Activated CD4-positive, CD25-positive, alpha-beta regulatory T cell treated with anti-CD3 and anti-CD28 coated beads, Interleukin-2, amount 50 U/mL, for 24 hours (primary cell): ENCODE measurements around the gene UNC79.

Experiments used
- ATAC-seq, 2 donors: fragments of 150-1000 bp; cut with Tn5 transposase; one replicate each; pipeline ENCODE4 v1.10.0; 2021; ENCODE audit warnings: mild to moderate bottlenecking in 1 of 2, moderate library complexity in 1 of 2

The UNC79 gene

DNA sequence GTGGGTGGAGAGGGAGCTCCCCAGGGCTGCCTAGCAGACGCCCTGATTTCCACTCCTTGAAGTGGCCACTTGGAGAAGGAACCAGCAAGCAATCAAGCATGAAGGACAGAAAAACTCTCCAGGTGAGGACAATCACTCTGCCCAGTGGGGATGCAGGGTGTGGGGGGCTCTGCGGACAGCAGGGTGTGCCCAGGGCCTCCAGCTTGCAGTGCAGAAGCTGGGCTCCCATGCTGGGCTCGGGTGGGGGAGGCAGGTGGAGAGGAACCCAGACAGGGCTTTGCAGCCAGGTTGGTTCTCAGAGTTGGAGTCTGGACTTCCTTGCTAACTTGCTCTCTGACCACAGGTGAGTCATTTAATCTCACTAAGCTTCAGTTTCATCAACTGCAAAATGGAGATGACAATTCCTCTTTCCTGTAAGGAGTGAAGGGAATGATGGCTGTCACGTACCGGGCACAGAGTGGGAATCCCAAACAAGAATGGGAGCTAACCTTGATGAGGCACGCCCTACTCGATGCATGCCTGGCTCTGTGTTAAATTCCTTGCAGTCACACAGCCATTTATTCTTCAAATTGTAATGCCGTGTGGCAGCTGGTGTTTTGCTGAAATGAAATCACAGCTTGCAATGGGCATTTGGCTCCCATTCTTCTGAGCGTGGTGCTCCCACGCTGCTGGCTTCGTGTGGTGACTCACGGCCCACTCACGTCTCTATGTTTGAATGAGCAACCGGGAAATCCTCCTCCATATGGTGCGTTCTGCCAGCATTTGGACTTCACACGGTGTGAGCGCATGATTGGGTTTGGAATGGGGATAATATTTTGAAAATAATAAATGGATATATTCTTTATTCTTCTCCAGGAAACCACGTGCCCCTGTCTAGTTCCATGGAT is 282.3 kb downstream of the UNC79 start:
- ATAC-seq: no peak

DNA sequence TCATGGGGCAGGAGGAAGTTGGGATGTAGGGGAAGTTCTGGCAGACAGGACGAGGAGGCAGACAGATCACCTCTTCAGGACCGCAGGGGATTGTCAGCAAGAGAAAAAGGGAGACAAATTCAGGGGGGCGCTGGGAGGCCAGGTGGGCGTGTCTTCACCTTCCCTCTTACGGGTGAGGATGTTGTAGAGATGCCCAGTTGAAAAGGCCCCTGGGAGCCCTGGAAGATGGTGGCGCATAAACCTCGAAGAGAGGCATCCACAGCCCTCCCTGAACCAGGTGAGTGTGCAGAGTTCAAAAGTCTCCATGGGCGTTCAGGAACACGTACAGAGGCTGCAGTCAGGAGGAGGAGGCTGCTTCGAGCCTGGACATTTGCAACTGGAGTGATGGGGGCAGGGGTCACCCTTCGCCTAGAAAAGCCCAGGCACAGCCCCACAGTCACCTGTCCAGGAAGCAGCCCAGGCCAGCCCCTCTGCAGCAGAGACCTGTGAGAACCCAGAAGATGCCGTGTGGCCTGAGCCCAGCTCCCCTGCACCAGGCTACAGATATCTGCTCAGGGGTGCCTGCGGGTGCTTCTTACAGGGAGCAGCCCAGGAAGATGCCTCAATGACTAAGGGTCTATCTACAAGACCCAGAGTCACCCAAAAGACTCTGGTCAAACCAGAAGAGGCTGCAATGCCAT is 283.1 kb downstream of the UNC79 start:
- no peak for ATAC-seq

DNA sequence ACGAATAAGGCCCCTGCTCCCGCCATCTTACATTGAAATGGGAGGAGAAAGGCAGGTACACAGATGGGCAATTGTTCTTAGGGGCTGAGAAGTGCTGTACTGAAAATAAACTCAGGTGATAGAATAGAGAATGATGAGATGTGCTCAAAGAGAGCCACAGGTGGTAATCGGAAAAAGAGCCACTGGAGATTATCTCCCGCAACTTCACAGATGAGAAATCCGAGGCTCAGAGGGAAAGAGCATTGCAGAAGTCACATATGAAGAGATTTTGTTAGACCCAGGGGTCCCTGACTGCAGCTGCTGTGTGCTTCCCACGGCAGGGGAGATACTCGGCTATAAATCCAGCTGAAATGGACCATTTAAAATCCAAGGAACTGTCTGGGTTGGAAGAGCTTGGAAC is 283.9 kb downstream of the UNC79 start:
- no peak for ATAC-seq

DNA sequence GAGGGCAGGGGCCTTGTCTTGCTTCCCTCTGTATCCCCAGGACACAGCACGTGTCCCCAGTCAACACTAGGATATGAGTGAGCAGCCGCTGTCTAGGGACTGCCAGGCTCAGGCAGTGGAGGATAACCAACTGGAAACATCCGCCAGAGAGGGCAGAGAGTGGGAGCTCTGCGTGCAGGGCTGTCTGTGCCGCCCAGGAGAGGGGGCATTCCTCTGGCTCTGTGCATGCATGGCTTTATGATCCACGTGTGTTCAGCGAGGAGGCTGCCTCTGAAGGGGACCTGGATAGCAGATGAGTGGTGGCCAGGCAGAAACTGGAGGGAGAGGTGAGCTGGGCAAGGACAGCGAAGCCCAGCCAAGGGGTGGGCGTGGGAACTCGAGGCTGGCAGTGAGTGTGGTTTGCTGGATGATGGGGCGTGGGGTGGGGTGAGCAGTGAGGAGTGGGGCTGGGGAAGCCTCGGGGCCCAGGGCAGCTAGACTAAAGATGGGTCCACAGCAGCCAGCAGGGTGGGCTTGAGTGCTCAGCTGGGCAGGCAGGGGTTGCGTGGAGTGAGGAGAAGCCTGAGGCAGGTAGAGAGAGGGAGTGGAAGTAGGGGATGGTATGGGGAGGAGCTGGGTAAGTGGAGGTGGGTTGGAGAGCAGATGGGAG is 284.7 kb downstream of the UNC79 start:
- ATAC-seq: no peak

DNA sequence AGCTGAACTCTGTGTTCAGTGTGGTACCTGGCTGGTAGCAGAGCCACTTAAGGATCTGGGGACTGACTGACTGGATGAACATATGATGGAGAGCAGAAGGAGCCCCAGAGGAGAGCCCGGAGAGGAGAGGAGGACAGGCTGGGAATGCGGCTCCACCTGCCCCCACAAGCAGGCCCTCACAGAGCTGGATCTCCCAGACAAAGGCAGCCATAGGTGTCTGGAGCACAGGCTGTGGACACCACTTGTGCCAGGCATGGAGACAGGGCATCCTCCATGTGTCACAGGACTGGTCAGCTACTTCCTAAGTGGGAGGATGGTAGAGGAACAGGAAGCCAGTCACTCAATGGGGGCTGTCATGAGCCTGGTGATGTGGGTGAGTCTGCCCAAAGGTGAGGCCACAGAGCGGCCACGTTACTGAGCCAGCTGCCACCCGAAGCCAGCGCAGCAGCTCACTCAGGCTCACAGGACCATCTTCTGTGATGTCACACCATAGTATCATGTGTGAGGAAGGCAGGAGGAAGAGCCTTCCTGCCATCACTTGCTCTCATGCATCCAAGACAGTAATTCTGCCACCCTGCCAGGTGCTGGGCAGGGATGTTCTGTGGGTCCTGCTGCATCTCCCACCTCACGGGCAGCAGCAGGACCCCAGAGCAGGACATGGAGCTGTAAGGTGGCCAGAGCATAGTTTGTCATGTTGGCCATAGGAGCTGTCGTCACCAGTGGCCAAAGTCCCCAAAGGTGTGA is 285.4 kb downstream of the UNC79 start:
- ATAC-seq: no peak

DNA sequence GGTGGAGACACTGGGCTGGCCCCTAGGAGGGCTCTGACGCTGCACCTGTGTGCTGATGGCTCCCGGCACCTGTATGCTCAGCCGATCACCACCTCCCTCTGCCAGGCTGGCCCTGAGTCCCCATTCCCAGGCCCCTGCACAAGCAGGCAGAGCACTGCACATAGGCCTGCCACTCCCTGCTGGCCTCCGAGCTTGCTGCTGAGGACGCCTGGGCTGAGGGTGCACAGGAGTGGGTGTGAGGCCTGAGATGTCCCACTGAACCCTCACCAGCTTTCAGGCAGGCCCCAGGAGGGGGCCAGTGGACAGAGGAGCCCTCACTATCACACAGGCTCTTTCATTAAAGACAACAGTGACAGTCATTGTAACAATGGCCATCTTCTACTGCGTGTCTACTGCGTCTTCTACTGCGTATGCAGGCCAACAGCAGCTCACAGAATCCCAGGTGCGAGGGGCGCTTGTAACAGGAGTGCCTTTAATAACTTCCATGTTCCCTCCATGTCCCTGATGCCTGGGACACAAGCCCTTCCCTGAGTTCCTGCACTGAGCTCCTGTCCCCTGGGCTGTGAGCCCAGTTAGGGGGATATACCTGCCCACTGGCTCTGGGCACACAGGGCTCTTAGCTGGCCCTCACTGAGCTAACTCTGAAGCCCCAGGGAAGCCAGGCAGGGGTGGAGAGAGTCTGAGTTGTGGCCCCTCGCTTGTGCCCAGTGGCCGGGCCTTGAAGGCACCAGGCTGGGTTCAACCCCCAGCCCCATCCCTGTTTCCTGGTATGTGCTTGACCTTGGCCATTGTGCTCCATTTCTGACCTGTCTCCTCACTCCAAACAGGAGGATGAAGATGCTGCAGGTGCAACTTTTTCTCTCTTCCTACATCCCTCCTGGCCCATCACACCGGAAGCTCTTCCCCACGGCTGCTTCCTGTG is 286.3 kb downstream of the UNC79 start:
- no peak for ATAC-seq

DNA sequence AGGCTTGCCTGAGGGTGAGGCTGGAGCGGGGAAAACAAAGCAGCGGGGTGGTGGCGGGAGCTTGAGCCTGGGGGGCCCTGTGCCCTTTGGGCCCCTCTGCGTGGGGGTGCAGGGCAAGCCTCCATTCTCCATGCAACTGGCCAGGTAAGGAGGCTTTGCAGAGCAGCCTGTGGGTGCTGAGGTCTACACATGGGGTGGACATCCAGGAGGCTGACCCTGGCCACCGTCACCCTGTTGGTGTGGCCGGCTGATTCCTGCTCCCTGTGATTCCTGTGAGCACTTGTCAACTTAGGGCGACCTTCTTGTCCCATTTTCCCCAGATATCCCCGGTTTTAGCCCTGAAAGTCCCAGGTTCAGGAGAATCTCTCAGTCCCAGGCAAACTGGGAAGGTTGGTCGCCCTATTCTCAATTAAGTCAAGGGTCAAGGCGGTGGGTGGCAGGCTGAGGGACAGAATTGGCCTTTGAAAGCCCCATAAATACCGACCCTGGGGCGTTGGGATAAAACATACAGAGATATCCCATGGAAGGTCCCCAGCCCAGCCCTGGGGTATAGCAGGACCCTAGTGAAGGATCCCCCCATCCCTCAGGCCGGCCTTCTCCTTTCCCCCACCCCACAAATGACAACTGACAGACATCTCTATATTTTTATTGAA is 287.1 kb downstream of the UNC79 start:
- no peak for ATAC-seq

DNA sequence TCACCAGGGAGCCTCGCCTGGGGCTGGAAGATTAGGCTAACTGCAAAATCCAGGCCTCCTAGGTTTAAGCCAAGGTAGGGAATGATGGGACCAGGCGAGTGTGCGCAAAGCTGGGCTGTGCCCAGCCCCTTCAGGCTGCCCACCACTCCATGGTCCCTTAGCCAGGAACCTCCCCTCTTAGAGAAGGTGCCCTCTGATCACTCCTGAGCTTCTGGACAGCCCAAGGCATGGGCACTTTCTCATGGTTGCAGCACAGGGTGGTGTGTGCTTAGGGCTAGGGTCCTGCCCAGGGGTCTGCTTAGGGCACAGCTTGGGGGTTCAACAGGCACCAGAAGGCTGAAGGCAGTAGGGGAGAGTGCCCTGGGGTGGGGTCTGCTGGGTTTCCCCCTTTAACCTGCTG is 288.5 kb downstream of the UNC79 start:
- no peak for ATAC-seq

DNA sequence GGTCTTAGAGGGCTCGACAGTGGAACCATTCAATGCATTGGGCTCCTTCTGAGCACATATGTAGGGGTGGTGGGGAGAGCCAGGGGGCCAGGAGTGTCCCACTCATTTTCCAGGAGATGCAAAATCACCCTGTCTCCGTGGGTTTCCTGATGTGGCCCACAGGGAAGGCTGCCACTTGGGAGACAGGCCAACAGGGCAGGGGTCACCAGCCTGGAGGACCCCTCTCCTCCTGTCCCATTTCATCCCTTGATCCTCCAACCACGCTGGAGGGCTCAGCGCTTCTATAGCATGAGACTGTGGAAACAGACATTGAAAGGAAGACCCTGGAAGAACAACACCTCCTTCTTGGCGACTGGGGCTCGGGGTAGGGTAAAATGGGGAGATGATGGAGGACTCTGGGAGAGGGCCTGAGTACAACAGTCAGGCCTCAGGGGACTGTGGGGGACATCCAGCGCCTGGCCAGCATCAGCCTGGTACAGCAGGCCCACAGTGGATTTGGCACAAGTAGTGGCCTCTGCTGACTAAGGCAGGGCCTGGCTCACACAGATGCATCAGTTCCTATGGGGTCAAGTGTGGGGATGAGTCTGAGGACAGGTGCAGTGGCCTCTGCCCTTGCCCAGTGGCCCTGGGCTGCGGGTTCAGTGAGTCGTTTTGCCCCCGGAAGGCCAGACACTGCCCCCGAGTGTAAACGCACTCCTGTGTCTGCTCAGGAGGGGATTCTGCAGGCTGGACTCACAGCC is 289.5 kb downstream of the UNC79 start:
- ATAC-seq: no peak

DNA sequence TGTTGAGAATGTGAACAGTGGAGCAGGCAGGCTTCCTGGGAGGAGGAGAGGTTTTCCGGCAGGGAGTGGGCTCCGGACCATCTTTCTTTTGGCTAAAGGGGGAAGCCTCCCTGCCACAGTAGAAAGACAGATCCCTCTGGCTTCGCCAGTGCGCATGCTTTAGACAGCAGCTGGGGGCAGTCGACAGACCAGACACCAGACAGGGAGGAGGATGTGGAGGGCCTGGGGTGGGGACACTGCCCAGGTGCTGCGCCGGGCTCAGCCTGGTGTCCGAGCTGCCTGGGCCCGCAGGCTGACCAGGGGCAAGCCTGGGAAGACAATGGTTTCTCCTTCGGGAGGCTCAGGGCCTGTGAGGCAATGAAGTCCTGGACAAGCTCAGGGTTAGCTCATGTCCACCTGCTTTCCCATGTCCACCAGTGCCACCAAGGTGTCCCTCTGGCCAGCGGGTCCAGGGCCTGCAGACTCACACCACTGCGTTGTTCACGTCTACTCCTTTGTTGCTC is 290.3 kb downstream of the UNC79 start:
- no peak for ATAC-seq

DNA sequence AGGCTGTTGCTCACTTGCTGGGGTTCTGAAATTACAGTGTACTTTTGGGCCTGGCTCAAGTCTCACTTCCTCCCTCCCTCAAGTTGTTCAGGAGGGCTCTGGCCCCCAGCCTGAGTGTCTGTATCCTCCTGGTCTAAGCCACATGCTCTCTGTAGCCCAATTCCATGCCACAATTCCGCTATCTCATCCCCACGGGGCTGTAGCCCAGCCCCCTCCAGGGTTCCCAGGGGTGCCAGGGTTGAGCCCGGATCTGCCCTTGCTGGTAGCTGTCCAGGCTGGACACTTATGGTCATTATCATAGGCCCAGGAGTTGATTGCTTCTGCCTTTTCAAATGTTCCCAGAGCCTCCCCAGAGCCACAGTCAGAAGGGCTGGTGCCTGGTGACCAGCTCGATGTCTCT is 292.3 kb downstream of the UNC79 start:
- no peak for ATAC-seq

DNA sequence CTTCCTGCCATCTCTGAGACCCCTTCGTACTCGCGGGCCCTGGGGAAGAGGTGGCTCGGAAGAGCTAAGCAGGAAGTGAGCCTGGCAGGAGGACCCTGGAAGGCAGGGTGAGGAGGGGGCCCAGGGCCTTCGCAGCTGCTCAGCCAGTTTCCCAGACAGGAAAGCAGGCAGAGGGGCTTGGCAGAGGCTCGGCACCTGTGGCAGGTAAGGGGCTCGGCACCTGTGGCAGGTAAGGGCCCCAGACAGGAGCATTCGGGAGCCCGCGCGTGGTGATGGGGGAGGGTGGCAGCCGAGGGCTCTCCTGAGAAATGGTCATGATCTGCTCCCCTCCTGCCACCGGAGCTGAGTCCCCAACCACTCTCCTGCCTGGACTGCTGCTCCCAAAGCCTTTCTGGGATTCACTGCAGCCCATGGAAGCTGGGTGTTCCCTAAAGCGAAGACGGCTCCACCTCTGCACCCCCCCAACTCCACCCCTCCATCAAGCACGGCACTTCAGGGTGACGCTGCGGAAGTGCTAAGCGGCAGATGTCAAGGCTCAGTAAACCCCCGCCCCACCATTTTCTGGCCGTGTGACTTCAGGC is 294.4 kb downstream of the UNC79 start:
- ATAC-seq: no peak

DNA sequence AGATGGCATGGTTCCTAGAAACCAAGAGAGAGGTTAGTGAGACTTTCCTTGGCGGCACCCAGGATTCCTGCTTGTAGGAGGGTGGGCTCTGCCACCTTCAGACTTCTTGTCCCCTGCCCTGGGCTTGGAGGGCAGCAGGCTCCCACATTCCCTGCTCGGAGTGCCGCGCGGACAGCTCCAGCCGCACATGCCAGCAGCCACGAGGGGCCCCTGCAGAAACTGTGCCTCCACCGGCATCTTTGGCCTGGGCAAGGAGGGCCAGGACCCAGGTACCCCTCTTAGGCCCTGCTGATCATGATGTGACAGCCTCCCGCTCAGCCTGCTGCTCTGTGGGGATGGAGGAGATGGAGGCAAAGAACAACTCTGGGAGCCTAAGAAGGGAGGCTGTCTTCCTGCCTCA is 295.3 kb downstream of the UNC79 start:
- ATAC-seq: no peak

DNA sequence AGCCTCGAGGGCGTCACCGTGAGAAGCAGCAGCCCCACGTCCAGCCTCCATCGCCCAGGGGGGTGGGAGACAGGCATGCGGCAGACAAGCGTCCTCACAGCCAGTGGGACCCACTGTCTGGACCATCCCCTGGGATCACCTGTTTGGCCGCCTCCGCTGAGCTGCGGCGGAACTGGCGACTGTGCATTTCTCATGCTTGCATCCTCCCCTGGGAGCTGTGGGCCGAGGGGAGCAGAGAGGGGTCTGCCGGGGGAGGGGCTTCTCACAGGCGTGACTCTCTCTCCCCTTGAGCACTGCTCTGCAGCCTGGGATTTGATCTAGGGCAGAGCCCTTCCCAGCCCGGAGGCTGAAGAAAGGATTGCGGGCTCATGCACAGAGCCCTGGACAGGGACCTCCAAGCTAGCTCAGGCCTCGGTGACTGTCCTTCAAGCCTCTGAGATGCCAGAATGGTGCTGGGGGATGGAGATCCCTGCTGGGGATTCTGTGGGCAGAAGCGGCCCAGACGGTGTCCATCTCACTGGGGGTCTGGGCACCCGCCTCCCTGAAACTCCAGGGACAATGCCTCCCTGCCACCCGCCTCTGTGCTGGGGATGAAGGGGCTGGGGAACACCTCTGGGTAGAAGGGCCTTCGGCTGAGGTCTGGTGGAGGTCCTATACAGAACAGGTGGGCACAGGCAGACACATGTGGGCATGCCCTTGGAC is 296.5 kb downstream of the UNC79 start:
- no peak for ATAC-seq

DNA sequence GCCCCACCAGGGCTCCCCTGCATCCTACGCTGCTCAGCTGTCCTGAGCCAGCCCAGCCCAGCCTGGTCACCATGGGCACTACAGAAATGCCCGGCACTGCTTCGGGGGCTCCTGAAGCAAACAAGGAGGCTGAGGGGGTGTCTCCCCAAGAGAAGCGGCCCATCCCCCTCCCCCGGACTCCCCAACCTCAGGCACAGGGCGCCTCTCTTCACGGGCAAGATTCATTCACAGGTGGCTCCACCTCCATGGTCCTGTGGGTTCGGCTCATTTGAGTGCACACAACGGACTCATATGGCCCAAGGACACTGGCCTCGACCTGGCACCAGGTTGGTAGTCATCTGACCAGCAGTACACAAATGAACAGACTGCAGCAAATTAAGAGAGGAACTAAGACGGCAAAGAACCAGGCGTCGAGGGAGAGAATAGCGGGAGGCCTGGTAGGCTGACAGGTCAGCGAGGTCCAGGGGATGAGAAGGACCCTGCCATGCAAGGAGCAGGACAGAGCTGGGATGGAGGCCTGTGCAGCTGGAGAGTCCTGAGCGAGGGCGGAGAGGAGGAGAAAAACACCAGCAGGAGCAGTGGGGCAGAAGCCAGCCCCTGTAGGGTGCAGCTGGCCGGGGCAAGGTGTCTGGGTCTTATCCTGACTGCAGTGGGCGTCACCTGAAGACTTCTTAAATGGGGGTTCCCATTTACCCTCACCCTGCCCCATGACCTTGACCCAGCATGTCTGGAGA is 297.3 kb downstream of the UNC79 start:
- ATAC-seq: no peak

DNA sequence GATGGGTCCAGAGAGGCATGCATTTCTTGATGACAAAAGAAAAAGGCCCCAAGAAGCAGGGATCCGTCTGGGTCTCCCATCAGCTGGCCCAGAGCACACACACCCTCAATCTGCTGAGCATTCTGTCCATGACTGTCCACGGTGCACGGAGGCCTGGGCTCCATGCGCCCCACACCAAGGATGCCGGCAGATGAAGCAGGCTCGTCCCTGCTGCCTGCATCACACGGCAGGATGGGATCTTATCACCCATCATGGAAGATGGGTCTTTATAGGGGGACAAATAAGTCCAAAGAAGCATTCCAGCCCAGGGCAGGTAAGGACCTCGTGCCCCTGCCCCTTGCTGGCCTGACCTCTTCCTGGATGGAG is 297.9 kb downstream of the UNC79 start:
- no peak for ATAC-seq

DNA sequence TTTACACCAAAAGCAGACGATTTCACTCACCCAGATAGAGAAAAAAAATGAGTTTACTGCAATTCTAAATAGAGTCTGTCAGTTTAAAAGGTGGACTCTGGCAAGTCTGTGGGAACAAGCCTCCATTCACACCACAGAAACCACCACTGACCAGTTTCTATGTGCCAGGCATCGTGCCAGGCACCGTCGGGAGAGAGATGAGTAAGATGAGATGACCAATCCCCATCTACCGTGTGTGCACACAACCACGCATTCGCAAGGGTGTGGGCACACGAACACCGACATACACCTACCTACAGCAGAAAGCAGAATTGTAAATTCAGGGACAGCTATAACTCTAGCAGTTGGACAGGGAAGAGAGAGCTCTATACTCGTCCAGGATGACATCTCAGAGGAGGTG is 299.3 kb downstream of the UNC79 start:
- no peak for ATAC-seq

DNA sequence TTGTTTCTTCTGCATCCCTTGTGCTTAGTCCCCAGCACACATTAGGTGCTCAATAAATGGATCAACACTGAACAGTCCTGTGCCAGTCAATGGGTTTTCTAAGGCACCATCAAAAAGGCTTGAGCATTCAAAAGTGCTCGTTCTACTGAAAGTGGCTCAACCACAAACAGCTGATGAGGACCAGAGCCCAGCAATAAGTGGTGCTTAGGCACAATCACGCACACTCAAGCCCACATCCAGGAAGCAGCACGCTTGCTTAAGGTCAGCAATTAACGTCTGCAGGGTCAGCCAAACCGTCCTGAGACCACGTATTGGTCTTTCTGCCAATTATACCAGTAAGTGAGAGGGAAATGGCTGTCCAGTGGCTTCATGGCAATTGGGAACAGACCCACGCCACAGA is 301.0 kb downstream of the UNC79 start:
- ATAC-seq: no peak

DNA sequence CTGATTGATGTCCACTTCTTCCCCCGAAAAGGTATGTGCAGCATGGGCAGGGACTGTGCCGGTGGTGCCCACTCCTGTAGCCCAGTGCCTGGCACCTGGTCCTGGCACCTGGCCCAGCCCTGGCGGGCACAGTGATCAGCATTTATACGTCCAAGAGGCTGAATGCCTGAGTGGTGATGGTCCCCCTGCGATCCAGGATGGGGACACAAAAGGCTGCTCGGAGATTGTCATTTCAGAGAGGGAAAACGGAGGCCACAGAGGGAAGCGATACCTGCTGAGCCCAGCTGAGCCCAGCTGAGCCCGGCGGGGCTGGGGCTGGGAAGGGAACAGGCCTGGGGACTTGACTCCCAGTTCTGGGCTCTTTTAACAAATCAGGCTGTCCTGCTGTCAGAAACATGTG is 301.8 kb downstream of the UNC79 start:
- ATAC-seq: no peak
